ENCODE measurements around the gene SERPINB2. TPM values are rescaled to one million over a fixed set of nuclear protein-coding genes. Genes with fewer than 3 reads are reported as not detected.

The SERPINB2 gene
- not detected for total RNA-seq
- long read RNA-seq: 0 reads

DNA sequence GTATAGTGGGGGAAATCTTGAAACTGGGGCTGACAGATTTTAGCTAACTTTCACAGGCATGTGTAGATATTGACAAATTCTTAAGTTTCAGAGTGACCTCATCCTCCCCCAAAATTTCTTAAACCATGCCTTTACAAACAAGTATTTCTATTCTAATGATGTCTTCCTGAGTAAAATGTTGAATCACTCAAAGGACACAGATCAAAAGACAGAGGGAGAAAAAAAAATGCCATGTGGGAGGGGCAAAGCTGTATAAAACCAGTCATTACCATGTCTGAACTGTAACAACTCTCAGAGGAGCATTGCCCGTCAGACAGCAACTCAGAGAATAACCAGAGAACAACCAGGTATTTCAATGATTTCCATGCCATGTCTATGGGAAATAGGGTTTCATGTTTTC lies at the start of gene SERPINB2:
SERPINB2 (plus strand) TSS at position 282 of the 400 bp plus-strand sequence. CDS start 3,740 bp downstream, outside the sequence.
- no peak for DNase-seq (ENCODE audit: low spot score)
- intact Hi-C loops (cut with DNase I): no loop called here

GRCh38 chr18:63843008-63843407 lies 44.5 kb upstream of the SERPINB2 start:
- intact Hi-C loops (cut with DNase I): loop anchor here (10.0 kb wide), 1 partner anchor 328 kb away; no protein-coding TSS in a partner anchor
- DNase-seq (ENCODE audit: low spot score): no peak

DNA sequence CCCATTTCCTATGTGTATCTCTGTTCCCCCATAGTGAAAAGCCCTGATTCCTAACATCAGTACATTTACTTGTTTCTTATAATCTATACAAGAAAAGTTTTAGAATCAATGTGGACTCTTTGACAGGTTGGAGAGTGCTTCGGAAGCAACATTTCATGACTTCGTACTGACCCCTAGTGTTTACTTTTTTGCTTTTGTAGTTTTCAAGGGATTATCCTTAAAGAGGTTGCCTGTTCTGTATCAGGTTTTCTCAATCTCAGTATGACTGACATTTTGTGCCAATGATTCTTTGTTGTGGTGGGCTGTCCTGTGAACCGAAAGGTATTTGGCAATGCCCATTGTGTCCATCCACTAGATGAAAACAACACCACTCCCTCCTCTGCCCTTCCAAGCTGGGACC lies 43.3 kb upstream of the SERPINB2 start:
- intact Hi-C loops (cut with DNase I): loop anchor here (10.0 kb wide), 1 partner anchor 329 kb away; no protein-coding TSS in a partner anchor

GRCh38 chr18:63848159-63848558 lies 39.3 kb upstream of the SERPINB2 start:
- intact Hi-C loops (cut with DNase I): loop anchor here (10.0 kb wide), 1 partner anchor 333 kb away; no protein-coding TSS in a partner anchor
- no peak for DNase-seq (ENCODE audit: low spot score)

More for the DNA sequence above, 43.3 kb upstream of the SERPINB2 start:
- DNase-seq (ENCODE audit: low spot score): no peak

DNA sequence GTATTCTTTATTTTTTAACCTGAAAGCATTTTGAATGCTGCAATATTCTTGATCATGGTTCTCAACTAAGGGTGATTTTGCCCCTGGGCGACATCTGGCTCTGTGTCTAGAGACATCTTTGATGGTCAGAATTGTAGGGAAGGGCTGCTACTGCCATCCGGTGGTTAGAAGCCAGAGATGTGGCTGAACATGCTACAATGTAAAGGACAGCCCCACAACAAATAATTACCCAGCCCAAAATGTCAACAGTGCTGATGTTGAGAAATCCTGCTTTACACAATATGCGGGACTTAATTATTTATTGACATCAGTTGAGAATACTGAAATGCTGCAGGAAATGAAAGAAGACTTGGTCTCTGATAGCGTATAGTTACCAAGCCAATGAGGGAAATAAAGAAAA lies 37.5 kb upstream of the SERPINB2 start:
- intact Hi-C loops (cut with DNase I): no loop called here
- DNase-seq (ENCODE audit: low spot score): no peak

- DNase-seq (ENCODE audit: low spot score): no peak
- intact Hi-C loops (cut with DNase I): no loop called here
These were observed 36.9 kb upstream of the SERPINB2 start for GRCh38 chr18:63850636-63851035.

DNA sequence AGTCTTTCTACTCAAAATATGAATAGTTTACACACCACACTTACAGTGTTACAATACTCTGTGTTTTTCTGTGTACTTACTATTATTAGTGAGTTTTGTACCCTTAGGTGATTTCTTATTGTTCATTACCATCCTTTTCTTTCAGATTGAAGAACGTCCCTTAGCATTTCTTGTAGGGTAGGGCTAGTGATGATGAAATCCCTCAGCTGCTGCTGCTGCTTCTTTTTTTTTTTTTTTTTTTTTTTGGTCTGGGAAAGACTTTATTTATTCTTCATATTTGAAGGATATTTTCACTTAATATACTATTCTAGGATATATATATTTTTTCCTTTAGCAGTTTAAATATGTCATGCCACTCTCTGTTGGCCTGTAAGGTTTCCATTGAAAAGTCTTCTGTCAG lies 29.0 kb upstream of the SERPINB2 start:
- no peak for DNase-seq (ENCODE audit: low spot score)
- intact Hi-C loops (cut with DNase I): no loop called here

GRCh38 chr18:63859781-63860475 lies 27.6 kb upstream of the SERPINB2 start:
- no peak for DNase-seq (ENCODE audit: low spot score)
- intact Hi-C loops (cut with DNase I): no loop called here

DNA sequence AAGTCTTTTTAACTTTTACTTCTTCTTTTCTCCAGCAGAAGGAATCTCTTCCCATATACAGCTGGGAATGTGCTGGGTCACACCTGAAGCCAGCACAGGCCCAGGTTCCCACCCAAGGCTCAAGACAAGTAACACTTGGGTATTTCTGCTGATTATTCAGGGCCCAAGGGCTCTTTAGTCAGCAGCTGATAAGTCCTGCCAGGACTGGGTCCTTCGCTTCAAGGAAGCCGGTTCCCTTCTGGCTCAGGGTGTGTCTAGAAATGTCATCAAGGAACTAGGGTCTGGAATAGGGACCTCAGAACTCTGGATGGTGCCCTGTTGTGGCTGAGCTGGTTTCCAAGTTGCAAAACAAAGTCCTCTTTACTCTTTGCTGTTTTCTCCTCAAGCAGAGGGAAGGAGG lies 27.0 kb upstream of the SERPINB2 start:
- DNase-seq (ENCODE audit: low spot score): no peak
- intact Hi-C loops (cut with DNase I): no loop called here

- no peak for DNase-seq (ENCODE audit: low spot score)
- intact Hi-C loops (cut with DNase I): no loop called here
These were observed 20.0 kb upstream of the SERPINB2 start for GRCh38 chr18:63867368-63868125.

GRCh38 chr18:63868546-63868945 lies 19.0 kb upstream of the SERPINB2 start:
- DNase-seq (ENCODE audit: low spot score): no peak
- intact Hi-C loops (cut with DNase I): no loop called here

DNA sequence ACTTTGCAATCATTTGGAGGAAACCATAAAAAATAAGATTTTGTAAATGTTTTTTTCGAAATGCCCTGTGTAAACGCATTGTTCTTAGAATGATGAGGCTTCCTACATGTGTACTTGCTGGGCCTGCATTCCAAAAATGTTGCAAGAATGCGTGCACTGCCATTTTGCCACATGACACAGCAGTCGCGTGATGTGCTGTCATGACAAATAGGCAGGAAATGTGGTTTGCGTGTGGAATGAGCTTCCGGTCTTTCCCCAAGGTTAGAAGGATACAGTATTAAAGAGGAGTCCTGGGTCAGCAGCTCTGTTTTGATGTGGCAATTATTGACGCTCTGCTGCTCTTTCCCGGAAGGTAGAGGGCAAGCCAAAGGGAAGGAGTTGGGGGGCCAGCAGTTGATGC lies 18.1 kb upstream of the SERPINB2 start:
- intact Hi-C loops (cut with DNase I): no loop called here
- peak; percentile 71 for DNase-seq (ENCODE audit: low spot score)

DNA sequence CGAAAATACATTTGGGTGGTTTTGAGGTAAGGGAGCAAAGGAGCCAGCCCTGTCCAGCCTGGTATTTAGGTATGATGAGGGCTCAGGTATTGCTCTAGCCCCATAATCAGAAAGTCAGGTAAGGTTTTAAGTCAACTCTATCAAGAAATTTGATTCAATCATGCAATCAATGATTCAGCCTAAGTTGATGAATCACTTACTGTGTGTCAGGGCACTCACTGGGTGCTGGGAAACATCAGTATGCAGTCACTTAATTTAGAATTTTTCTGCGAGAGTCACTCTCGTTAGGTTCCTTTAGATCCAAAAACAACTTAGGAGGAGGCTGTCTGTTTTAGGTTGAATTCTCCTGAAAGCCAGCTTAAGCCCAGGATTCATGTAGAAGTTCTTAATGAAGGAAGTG lies 17.7 kb upstream of the SERPINB2 start:
- intact Hi-C loops (cut with DNase I): no loop called here
- DNase-seq (ENCODE audit: low spot score): no peak

- intact Hi-C loops (cut with DNase I): no loop called here
- DNase-seq (ENCODE audit: low spot score): no peak
These were observed 15.7 kb upstream of the SERPINB2 start for GRCh38 chr18:63871836-63872235.

DNA sequence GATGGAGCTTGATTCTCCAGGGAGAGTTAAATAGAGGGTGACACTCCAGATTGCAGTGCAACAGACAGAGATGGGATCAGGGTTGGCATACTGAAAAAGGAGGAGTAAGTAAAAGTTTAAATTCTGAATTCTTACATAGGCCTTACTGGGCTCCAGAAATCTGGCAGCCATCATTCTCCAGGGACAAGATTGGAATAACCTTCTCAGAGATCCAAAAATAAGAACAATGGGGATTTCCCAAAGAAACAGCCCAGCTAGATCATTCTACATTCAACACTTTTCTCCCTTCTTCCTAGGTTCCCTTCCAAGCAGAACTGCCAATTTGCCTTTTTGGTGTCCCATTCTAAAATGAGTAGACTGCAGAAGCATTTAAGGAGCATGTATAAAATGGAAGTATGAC lies 14.9 kb upstream of the SERPINB2 start:
- intact Hi-C loops (cut with DNase I): no loop called here
- no peak for DNase-seq (ENCODE audit: low spot score)

- intact Hi-C loops (cut with DNase I): no loop called here
- no peak for DNase-seq (ENCODE audit: low spot score)
These were observed 9.2 kb upstream of the SERPINB2 start for GRCh38 chr18:63878343-63878742.

- intact Hi-C loops (cut with DNase I): no loop called here
- DNase-seq (ENCODE audit: low spot score): no peak
These were observed 8.6 kb upstream of the SERPINB2 start for GRCh38 chr18:63878925-63879324.

DNA sequence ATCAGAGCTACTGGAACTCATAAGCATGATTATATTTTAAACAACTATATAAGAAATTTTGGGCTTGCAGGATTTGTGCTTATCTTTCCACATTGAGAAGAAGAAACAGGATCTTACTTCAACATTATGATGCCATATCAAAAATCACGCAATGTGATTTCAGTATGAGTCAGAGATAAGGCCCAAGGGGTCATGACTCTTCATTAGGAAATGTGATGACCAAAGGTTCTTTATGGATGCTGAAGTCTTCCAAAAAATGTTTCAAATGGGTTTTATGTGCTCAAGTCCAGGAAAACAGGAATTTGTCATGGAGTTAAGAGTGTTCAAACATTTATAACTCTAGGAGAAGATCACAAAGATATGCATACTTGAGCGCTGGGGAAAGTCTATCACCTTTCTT lies 7.8 kb upstream of the SERPINB2 start:
- intact Hi-C loops (cut with DNase I): no loop called here
- no peak for DNase-seq (ENCODE audit: low spot score)

DNA sequence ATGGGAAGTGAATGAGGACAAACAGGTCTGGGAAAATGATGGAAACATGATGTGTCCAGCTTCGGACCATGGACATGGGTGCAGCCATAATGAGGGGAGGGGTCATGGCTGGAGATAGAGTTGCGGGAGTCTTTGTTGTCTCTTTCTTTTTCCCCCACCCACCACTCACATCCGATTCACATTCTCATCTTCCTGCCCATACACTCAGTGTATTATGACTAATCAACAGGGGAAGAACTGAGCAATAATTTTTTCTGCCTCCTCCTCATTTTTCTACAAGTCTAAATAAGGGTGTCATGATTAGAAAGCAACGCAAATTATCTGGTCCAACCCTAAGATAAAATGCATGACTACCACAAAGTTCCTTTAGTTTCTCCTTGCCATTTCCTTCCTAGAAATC lies 5.7 kb upstream of the SERPINB2 start:
- intact Hi-C loops (cut with DNase I): no loop called here
- no peak for DNase-seq (ENCODE audit: low spot score)

DNA sequence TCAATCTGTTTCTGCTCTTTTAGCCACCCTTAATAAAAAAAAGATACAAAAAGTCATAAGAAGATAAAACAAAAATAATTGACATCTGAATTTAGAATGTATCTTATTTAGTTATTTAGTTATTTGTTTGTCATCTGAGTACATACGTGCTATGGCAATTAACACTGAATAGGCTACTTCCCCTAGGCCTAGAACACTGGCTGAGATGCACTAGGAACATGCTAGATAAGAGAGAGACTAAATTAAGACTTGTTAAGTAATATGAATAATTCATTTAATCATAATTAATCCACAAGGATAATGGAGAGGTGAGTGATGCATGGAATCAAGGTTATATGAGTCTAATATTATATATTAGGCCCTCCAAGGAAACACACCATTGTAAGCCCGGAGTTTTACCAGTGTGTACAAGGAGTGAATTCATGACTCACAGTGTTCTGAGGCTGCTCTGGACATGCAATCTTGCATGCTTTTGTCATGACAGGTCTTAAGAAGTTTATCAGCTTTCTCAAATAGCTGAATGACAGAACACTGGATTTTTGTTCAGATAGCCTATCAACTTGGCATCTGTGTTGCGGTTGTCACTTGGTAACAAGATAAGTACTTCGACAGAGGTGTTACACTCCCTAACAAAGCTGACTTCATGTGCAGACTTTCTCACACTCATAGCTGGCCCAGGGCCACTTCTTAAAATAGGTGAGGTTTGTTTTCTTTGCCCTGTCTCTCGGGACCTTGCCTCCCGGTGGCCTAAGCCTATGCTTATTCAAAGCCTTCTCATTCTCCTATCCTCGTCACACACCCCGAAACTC lies 5.0 kb upstream of the SERPINB2 start:
- no peak for DNase-seq (ENCODE audit: low spot score)
- intact Hi-C loops (cut with DNase I): no loop called here
